Endothelial cell of umbilical vein (primary cell): Measurements from ENCODE around the gene NCS1. TPM values are rescaled to one million over a fixed set of nuclear protein-coding genes. Genes with fewer than 3 reads are reported as not detected.

Source experiments
- BruUV-seq: library from RNA; stranded (reverse); fragments of 400-500 nt; replicated peaks from 2 replicates; lab custom pipeline; 2021; lab: Mats Ljungman, UMichigan
- CTCF ChIA-PET: fragments of 300-600, 350-600 bp; sonication (Branson Sonifier 250); formaldehyde crosslinking; loops from one replicate; lab custom pipeline; 2021; ENCODE audit warnings: antibody characterized with exemption, inconsistent platforms; lab: Charles Lee
- POLR2A ChIA-PET: fragments of 300-600, 350-600 bp; sonication (Branson Sonifier 250); formaldehyde crosslinking; loops from one replicate; lab custom pipeline; 2021; ENCODE audit warnings: antibody characterized with exemption, inconsistent platforms; lab: Charles Lee
- DNase-seq: peaks from one replicate; pipeline ENCODE4 v3.0.0-alpha.2; 2011; ENCODE audit warnings: low read depth, low spot score
- FAIRE-seq: peaks from 2 replicates; lab custom pipeline; 2011; peaks lifted over from hg19 to GRCh38; lab: Jason Lieb, UNC
- H2AFZ ChIP-seq: 2 replicates; pipeline ENCODE4 v1.6.0; 2012; ENCODE audit warnings: low read depth, low read length, control low read depth, inconsistent platforms
- H3K27ac ChIP-seq: 2 replicates; pipeline ENCODE4 v1.5.1; 2011; ENCODE audit warnings: low read depth, mild to moderate bottlenecking, control low read depth, low read length, moderate library complexity; ENCODE audit not compliant: insufficient read depth
- H3K27me3 ChIP-seq, 2 experiments: 2 replicates each; pipeline versions ENCODE4 v1.6.0 to v1.6.1; 2011; ENCODE audit warnings: low read length in 2 of 2, mixed read lengths in 1 of 2; ENCODE audit not compliant: control insufficient read depth in 2 of 2, insufficient read depth in 2 of 2
- H3K36me3 ChIP-seq, 2 experiments: 2 replicates in 1 of 2; 3 replicates in 1 of 2; pipeline ENCODE4 v1.5.1; 2011; ENCODE audit warnings: low read length in 2 of 2, mild to moderate bottlenecking in 1 of 2, moderate library complexity in 1 of 2; ENCODE audit not compliant: control insufficient read depth in 2 of 2, insufficient read depth in 2 of 2; ENCODE audit errors: extremely low read depth in 1 of 2
- H3K4me1 ChIP-seq: 3 replicates; pipeline ENCODE4 v1.5.1; 2011; ENCODE audit warnings: mild to moderate bottlenecking, low read length; ENCODE audit not compliant: control insufficient read depth, insufficient read depth; ENCODE audit errors: extremely low read depth
- H3K4me2 ChIP-seq: 2 replicates; pipeline ENCODE4 v1.6.1; 2011; ENCODE audit warnings: low read length, control low read depth, mixed read lengths; ENCODE audit not compliant: insufficient read depth
- H3K4me3 ChIP-seq, 3 experiments: fragments of 200-600 bp in 1 of 3; sonication (generic), shearing (Covaris generic) in 1 of 3; replicated peaks in 1 of 3; 2 replicates each; pipeline ENCODE4 v1.5.1; 2011 to 2016; ENCODE audit warnings: control low read depth in 3 of 3, low read length in 3 of 3, mild to moderate bottlenecking in 2 of 3, inconsistent platforms in 1 of 3, low read depth in 1 of 3, moderate library complexity in 1 of 3; ENCODE audit not compliant: insufficient read depth in 1 of 3
- H3K79me2 ChIP-seq: 2 replicates; pipeline ENCODE4 v1.6.0; 2012; ENCODE audit warnings: low read length, inconsistent platforms; ENCODE audit not compliant: control insufficient read depth, insufficient read depth
- H3K9ac ChIP-seq: replicated peaks from 2 replicates; pipeline ENCODE3; 2011; ENCODE audit warnings: low read length, control low read depth; ENCODE audit not compliant: insufficient read depth; ENCODE audit errors: extremely low read depth
- H3K9me1 ChIP-seq: replicated peaks from 3 replicates; pipeline ENCODE4 v1.6.0; 2011; ENCODE audit warnings: mild to moderate bottlenecking, low read length; ENCODE audit not compliant: control insufficient read depth, insufficient read depth; ENCODE audit errors: extremely low read depth
- H3K9me3 ChIP-seq: replicated peaks from 2 replicates; pipeline ENCODE4 v1.5.1; 2012; ENCODE audit warnings: low read length, inconsistent platforms; ENCODE audit not compliant: control insufficient read depth, insufficient read depth
- H4K20me1 ChIP-seq: replicated peaks from 2 replicates; pipeline ENCODE3; 2011; ENCODE audit warnings: mild to moderate bottlenecking, low read length; ENCODE audit not compliant: control insufficient read depth, insufficient read depth; ENCODE audit errors: extremely low read depth
- CTCF ChIP-seq, 2 donors: IDR thresholded peaks; 1 replicate in 1 of 2; 2 replicates in 1 of 2; pipeline ENCODE4 v1.5.1; 2011; ENCODE audit warnings: low read length in 2 of 2, mild to moderate bottlenecking in 2 of 2, moderate library complexity in 2 of 2, control low read depth in 1 of 2, inconsistent platforms in 1 of 2, low read depth in 1 of 2; ENCODE audit not compliant: insufficient read depth in 1 of 2; ENCODE audit errors: extremely low read depth in 1 of 2
- EZH2 ChIP-seq: IDR thresholded peaks from 2 replicates; pipeline ENCODE4 v1.6.1; 2012; ENCODE audit warnings: borderline replicate concordance, low read depth, mild to moderate bottlenecking, moderate library complexity, low read length, inconsistent platforms; ENCODE audit not compliant: severe bottlenecking
- FOS ChIP-seq: IDR thresholded peaks from 2 replicates; pipeline ENCODE4 v1.6.1; 2011; ENCODE audit warnings: mild to moderate bottlenecking, low read length, moderate library complexity, borderline replicate concordance; ENCODE audit not compliant: insufficient read depth
- GATA2 ChIP-seq: IDR thresholded peaks from 2 replicates; pipeline ENCODE4 v1.7.0; 2011; ENCODE audit warnings: low read depth, mild to moderate bottlenecking, moderate library complexity, mixed read lengths, low read length; ENCODE audit not compliant: insufficient read length, insufficient read depth
- JUN ChIP-seq: IDR thresholded peaks from 2 replicates; pipeline ENCODE4 v1.6.1; 2011; ENCODE audit warnings: borderline replicate concordance, low read depth; ENCODE audit not compliant: insufficient read length, insufficient read depth
- MAX ChIP-seq: IDR thresholded peaks from 2 replicates; pipeline ENCODE4 v1.6.1; 2011; ENCODE audit not compliant: insufficient read depth, insufficient read length
- MYC ChIP-seq: IDR thresholded peaks from one replicate; pipeline ENCODE4 v1.6.1; 2011; ENCODE audit warnings: mild to moderate bottlenecking, low read depth, low read length
- POLR2A ChIP-seq: IDR thresholded peaks from 2 replicates; pipeline ENCODE4 v1.6.1; 2012; ENCODE audit warnings: low read depth, mild to moderate bottlenecking, control low read depth, low read length
- POLR2AphosphoS5 ChIP-seq: IDR thresholded peaks from 2 replicates; pipeline ENCODE4 v1.6.1; 2012; ENCODE audit warnings: low read depth, mild to moderate bottlenecking, control low read depth, low read length, moderate library complexity; ENCODE audit not compliant: insufficient read depth
- dilution Hi-C: fragments of 300-500 bp; cut with MboI; formaldehyde crosslinking; loops from one replicate; pipeline ENCODE4 v1.15.0; 2019; ENCODE audit warnings: low sequenced_read_pairs; ENCODE audit not compliant: extremely low pct_ligation_motif_present
- intact Hi-C: fragments of 100-400 bp; cut with micrococcal nuclease; formaldehyde crosslinking; loops from one replicate; pipeline ENCODE4 v1.10.0; 2022
- polyA plus RNA-seq, 4 experiments: library from polyadenylated mRNA; depleted of rRNA in 3 of 4; stranded (reverse) in 3 of 4; unstranded in 1 of 4; fragments of >200 nt; gene quantifications; 2 replicates each; pipeline versions ENCODE4 v1.2.1 to v1.2.3, GENCODE V29; 2011 to 2012; ENCODE audit warnings: missing spikeins in 1 of 4
- total RNA-seq: library from RNA; stranded (reverse); gene quantifications from 2 replicates; pipeline ENCODE4 v1.2.3, GENCODE V29; 2021

The NCS1 gene
- total and polyA plus RNA-seq, 2 donors (not counting 3 experiments of a cell fraction or from before 2014, with no cell fraction given) = 53.6 to 77.4 TPM

DNA sequence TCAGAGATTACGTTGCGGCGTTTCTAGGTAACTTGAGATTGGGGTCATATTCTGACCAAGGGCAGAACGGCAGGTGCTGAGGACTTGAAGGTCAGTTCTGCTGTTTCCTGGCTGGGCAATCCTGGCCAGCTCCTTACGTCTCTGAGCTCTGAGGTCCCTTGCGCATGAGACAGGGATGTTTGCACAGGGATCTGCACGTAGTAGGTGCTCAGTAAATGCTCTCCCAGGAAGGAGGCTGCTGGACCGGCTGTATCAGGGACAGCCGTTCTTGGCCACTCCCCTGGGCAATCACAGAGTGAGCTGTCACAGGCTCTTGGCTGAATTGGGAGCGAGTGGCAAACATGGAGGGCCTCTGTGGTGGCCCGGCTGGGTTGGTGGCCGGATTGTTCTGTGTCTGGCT, 8.3 kb downstream of the NCS1 start:
- Histone ChIP-seq H3K27me3 (no peaks in the 10 kb centered on the region), H3K9ac (no peak overlapping the region), H3K36me3 (peaks cover 0 to 4% of the 10 kb centered on the region in 2 experiments), H3K4me3 (no peak overlapping the region), H3K9me1 (no peaks in the 10 kb centered on the region), H4K20me1 (no peaks in the 10 kb centered on the region), H3K9me3 (no peaks in the 10 kb centered on the region), H3K27ac (no peak overlapping the region), H2AFZ (no peak overlapping the region), H3K79me2 (peaks cover 75% of the 10 kb centered on the region), H3K4me1 (no peaks in the 10 kb centered on the region), H3K4me2 (no peak overlapping the region)
- intact Hi-C loops = no loop called here
- BruUV-seq = no TSS peak
- dilution Hi-C loops = no loop called here
- DNase-seq = no peak
- FAIRE-seq = no peak
- ChIA-PET POLR2A (no interaction called here), CTCF (interaction anchor here (1.0 kb wide), 1 partner anchor 20 kb away, joined by 3 read pairs; no protein-coding TSS in a partner anchor)
- TF ChIP-seq EZH2 = no peak
- TF ChIP-seq POLR2AphosphoS5 = no peak
- no peak for TF ChIP-seq JUN
- TF ChIP-seq MAX = no peak
- no peak for TF ChIP-seq GATA2
- TF ChIP-seq CTCF (IDR thresholded peaks at IDR 0.05; ENCODE audit: extremely low read depth in 1 of 2, insufficient read depth in 1 of 2, low read depth in 1 of 2, low read length in 2 of 2) = no peak
- no peak for TF ChIP-seq FOS
- no peak for TF ChIP-seq MYC
- TF ChIP-seq POLR2A = no peak
